ENCODE measurements around the gene HLCS. TPM values are rescaled to one million over a fixed set of nuclear protein-coding genes. Genes with fewer than 3 reads are reported as not detected.

HLCS gene
- total and polyA plus RNA-seq, 2 of the 8 experiments (the other 6 are each of a cell fraction or from before 2014, with no cell fraction given): 4.7 to 12.2 TPM

- WGBS, 2 experiments (ENCODE audit: extremely low coverage in 1 of 2, insufficient coverage in 1 of 2, insufficient read length in 1 of 2, insufficient replicate concordance in 2 of 2, low coverage in 1 of 2, low lambda C conversion rate in 2 of 2, missing lambda C conversion rate in 1 of 2): 89% methylated on average over 10 of the region's 10 CpGs; no CpG with 5 or more reads in 1 of the 2 experiments
- H3K4me2 ChIP-seq (ENCODE audit: insufficient read depth in 1 of 2, low read depth in 2 of 2, low read length in 2 of 2): no peak overlapping the region
- H3K9me3 ChIP-seq (ENCODE audit: insufficient read depth in 2 of 2, low read depth in 1 of 2, low read length in 1 of 2): no peaks in the 10 kb centered on the region
- H3K23me2 ChIP-seq (ENCODE audit: low read depth, low read length): no peaks in the 10 kb centered on the region
- H3K36me3 ChIP-seq (ENCODE audit: control insufficient read depth in 2 of 4, insufficient read depth in 4 of 4, low read length in 3 of 4): no peaks in the 10 kb centered on the region
- H4K20me1 ChIP-seq (replicated peaks in 1 of 2; ENCODE audit: control insufficient read depth in 1 of 2, insufficient read depth in 2 of 2, low read length in 2 of 2): no peaks in the 10 kb centered on the region
- no peak overlapping the region for H2BK15ac ChIP-seq (ENCODE audit: low read length)
- H3K23ac ChIP-seq (ENCODE audit: insufficient read length): no peak overlapping the region
- no peak overlapping the region for H4K5ac ChIP-seq (ENCODE audit: insufficient read length, low read depth, low read length)
- H3K9ac ChIP-seq (replicated peaks in 1 of 4; ENCODE audit: extremely low read depth in 1 of 4, low read depth in 3 of 4, low read length in 3 of 4): no peak overlapping the region
- no peak overlapping the region for H2AFZ ChIP-seq (ENCODE audit: low read length)
- no peak overlapping the region for H2BK120ac ChIP-seq (replicated peaks; ENCODE audit: low read depth, low read length)
- H2BK12ac ChIP-seq (ENCODE audit: low read depth, low read length): no peak overlapping the region
- CTCF ChIA-PET (ENCODE audit: partially characterized antibody): interaction anchor here (0.5 to 2.0 kb wide), 6 partner anchors 9 to 619 kb away, joined by 3 to 16 read pairs (median 4); no protein-coding TSS in a partner anchor
- H3K14ac ChIP-seq (ENCODE audit: insufficient read length): no peak overlapping the region
- H2BK20ac ChIP-seq (ENCODE audit: low read length): no peak overlapping the region
- H3K56ac ChIP-seq (replicated peaks; ENCODE audit: insufficient read length, low read depth, low read length): no peak overlapping the region
- no peak overlapping the region for H3K4ac ChIP-seq (replicated peaks; ENCODE audit: insufficient read length, low read depth, low read length)
- no peak for FAIRE-seq
- POLR2A ChIA-PET (ENCODE audit: partially characterized antibody): no interaction called here
- H4K91ac ChIP-seq (replicated peaks; ENCODE audit: insufficient read length, low read length): no peak overlapping the region
- H3K27ac ChIP-seq (ENCODE audit: low read depth, low read length): no peak overlapping the region
- H3K79me2 ChIP-seq (ENCODE audit: control insufficient read depth in 1 of 2, insufficient read depth in 2 of 2, low read length in 2 of 2): no peaks in the 10 kb centered on the region
- no peak overlapping the region for H4K8ac ChIP-seq (ENCODE audit: extremely low read depth, insufficient read depth, low read length)
- DNase-seq (ENCODE audit: low read depth in 1 of 2, low spot score in 2 of 2): no peak
- H3K79me1 ChIP-seq (ENCODE audit: low read depth, low read length): no peaks in the 10 kb centered on the region
- no peak overlapping the region for H2BK5ac ChIP-seq (ENCODE audit: low read depth, low read length)
- H2AK5ac ChIP-seq (ENCODE audit: low read depth, low read length): no peak overlapping the region
- no peaks in the 10 kb centered on the region; a peak in 1 of 7 replicates for H3K4me1 ChIP-seq (replicated peaks in 1 of 4; ENCODE audit: control insufficient read depth in 3 of 4, insufficient read depth in 4 of 4, low read length in 3 of 4)
- no peak overlapping the region for H3K4me3 ChIP-seq (ENCODE audit: extremely low read depth in 1 of 4, insufficient read depth in 2 of 4, low read depth in 3 of 4, low read length in 4 of 4)
- TF ChIP-seq SIRT6 (IDR thresholded peaks at IDR 0.05; ENCODE audit: low read length): no peak
- H3K27me3 ChIP-seq (replicated peaks in 1 of 4; ENCODE audit: control insufficient read depth in 3 of 4, extremely low read depth in 1 of 4, insufficient read depth in 3 of 4, low read length in 3 of 4): no peaks in the 10 kb centered on the region; a peak in 1 of 7 replicates
- no peak overlapping the region for H3K18ac ChIP-seq (ENCODE audit: extremely low read depth, low read length)
Measured at GRCh38 chr21:36845070-36845469, 121.4 kb downstream of the HLCS start.

Data from H1 (cell line).